Upper lobe of left lung (tissue), 4 donors: ENCODE results near the gene GRID2IP.

Experiments used
- EP300 ChIP-seq, 4 donors: sonication (generic); formaldehyde crosslinking; IDR thresholded peaks; one replicate each; pipeline ENCODE4 v1.5.1; 2017; ENCODE audit warnings: antibody characterized with exemption in 4 of 4, control low read depth in 2 of 4
- POLR2A ChIP-seq, 4 donors: fragments of 450-650 bp; IDR thresholded peaks; one replicate each; pipeline ENCODE4 v1.5.1; 2016 to 2017; ENCODE audit warnings: antibody characterized with exemption in 4 of 4, mild to moderate bottlenecking in 2 of 4
- POLR2AphosphoS5 ChIP-seq, 2 donors: sonication (generic); formaldehyde crosslinking; IDR thresholded peaks; one replicate each; pipeline ENCODE4 v1.5.1; 2017; ENCODE audit warnings: antibody characterized with exemption in 2 of 2
- TF ChIP-seq, protein P1 (sequence below), 6 experiments: fragments of 450-650 bp in 4 of 6; fragments of 200-600 bp in 2 of 6; sonication (generic) in 2 of 6; IDR thresholded peaks; one replicate each; pipeline ENCODE4 v1.5.1; 2016 to 2019; ENCODE audit warnings: antibody characterized with exemption in 6 of 6

DNA sequence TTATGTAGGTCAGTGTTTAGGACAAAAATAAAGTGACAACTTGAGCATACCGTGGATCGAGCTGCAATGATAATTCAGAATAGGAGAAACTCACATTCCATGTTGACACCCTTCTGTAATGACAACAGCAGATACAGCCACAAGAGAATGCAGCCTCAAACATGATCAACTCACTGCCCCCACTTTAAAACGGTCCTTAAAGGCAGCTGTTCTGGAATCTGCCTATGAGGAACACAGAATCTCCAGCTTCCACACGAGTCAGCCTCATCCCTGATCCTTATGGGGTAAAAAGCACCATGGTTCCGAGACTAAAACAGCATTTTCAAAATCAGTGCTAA, 71.0 kb downstream of the GRID2IP start:
- TF ChIP-seq, protein P1, sequence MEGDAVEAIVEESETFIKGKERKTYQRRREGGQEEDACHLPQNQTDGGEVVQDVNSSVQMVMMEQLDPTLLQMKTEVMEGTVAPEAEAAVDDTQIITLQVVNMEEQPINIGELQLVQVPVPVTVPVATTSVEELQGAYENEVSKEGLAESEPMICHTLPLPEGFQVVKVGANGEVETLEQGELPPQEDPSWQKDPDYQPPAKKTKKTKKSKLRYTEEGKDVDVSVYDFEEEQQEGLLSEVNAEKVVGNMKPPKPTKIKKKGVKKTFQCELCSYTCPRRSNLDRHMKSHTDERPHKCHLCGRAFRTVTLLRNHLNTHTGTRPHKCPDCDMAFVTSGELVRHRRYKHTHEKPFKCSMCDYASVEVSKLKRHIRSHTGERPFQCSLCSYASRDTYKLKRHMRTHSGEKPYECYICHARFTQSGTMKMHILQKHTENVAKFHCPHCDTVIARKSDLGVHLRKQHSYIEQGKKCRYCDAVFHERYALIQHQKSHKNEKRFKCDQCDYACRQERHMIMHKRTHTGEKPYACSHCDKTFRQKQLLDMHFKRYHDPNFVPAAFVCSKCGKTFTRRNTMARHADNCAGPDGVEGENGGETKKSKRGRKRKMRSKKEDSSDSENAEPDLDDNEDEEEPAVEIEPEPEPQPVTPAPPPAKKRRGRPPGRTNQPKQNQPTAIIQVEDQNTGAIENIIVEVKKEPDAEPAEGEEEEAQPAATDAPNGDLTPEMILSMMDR (IDR thresholded peaks at IDR 0.05) = no peak
- TF ChIP-seq POLR2A (IDR thresholded peaks at IDR 0.05) (no peak), EP300 (IDR thresholded peaks at IDR 0.05) (no peak), POLR2AphosphoS5 (IDR thresholded peaks at IDR 0.05) (no peak)
